Naive B cell (primary cell): Measurements from ENCODE around the gene TMX1. TPM values are rescaled to one million over a fixed set of nuclear protein-coding genes. Genes with fewer than 3 reads are reported as not detected.

Experiments used
- ATAC-seq, 2 donors: fragments of 150-1000 bp; cut with Tn5 transposase; 2 replicates each; pipeline ENCODE4 v1.10.0; 2021; ENCODE audit warnings: low read depth in 2 of 2, mild to moderate bottlenecking in 2 of 2, moderate library complexity in 2 of 2
- DNase-seq: peaks from one replicate; pipeline ENCODE4 v3.0.0; 2022
- H3K27ac Mint-ChIP-seq, 6 donors: one replicate each; pipeline ENCODE4 v1.8.0; 2020 to 2022; ENCODE audit warnings: mild to moderate bottlenecking in 6 of 6, mixed read lengths in 6 of 6, moderate library complexity in 5 of 6, inconsistent platforms in 2 of 6
- H3K27me3 Mint-ChIP-seq, 3 donors: one replicate each; pipeline ENCODE4 v1.8.0; 2021 to 2022; ENCODE audit warnings: mixed read lengths in 3 of 3, mild to moderate bottlenecking in 1 of 3
- H3K36me3 Mint-ChIP-seq, 2 donors: one replicate each; pipeline ENCODE4 v1.8.0; 2020 to 2022; ENCODE audit warnings: mixed read lengths in 2 of 2, inconsistent platforms in 1 of 2, mild to moderate bottlenecking in 1 of 2
- H3K4me1 Mint-ChIP-seq, 3 donors: one replicate each; pipeline ENCODE4 v1.8.0; 2020 to 2022; ENCODE audit warnings: mixed read lengths in 3 of 3, inconsistent platforms in 1 of 3, mild to moderate bottlenecking in 1 of 3, moderate library complexity in 1 of 3
- H3K4me3 Mint-ChIP-seq, 8 donors: one replicate each; pipeline ENCODE4 v1.8.0; 2020 to 2022; ENCODE audit warnings: mild to moderate bottlenecking in 8 of 8, mixed read lengths in 8 of 8, moderate library complexity in 8 of 8, inconsistent platforms in 2 of 8
- H3K9me3 Mint-ChIP-seq, 7 donors: one replicate each; pipeline ENCODE4 v1.8.0; 2020 to 2022; ENCODE audit warnings: mixed read lengths in 7 of 7, mild to moderate bottlenecking in 5 of 7, inconsistent platforms in 2 of 7, moderate library complexity in 1 of 7
- polyA plus RNA-seq, 6 donors: library from polyadenylated mRNA; unstranded; fragments of 300-500 nt; fragmentation: Illumina TruSeq; gene quantifications; one replicate each; pipeline ENCODE4 v1.2.3, GENCODE V29; 2021; ENCODE audit warnings: low read depth in 6 of 6

The TMX1 gene
- polyA plus RNA-seq, 6 donors from 2014 or later = 36.4 to 59.1 (median 42.1) TPM

GRCh38 chr14:51289169-51289568 lies 49.1 kb downstream of the TMX1 start:
- no peak overlapping the region for H3K4me3 Mint-ChIP-seq
- no peaks in the 10 kb centered on the region for H3K36me3 Mint-ChIP-seq
- H3K4me1 Mint-ChIP-seq = peaks cover 0 to 4% (median 0%) of the 10 kb centered on the region in 3 donors
- no peaks in the 10 kb centered on the region for H3K27me3 Mint-ChIP-seq
- H3K27ac Mint-ChIP-seq = no peak overlapping the region
- H3K9me3 Mint-ChIP-seq = no peaks in the 10 kb centered on the region
- ATAC-seq = no peak
- no peak for DNase-seq

DNA sequence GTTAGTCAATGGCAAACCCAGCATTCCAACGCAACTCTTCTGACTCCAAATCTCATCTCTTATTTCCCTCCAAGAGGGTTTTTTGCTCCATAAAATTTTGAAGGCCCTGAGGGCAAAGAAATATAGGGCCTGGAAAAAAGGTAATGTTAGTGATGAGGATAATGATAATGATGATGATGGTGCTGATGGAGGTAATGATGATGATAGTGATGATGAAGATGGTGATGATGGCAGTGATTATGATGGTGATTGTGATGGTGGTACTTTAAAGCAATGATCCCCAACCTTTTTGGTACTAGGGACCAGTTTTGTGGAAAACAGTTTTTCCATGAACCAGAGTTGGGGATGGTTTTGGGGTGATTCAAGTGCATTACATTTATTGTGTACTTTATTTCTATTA lies 50.1 kb downstream of the TMX1 start:
- no peak for ATAC-seq
- Mint-ChIP-seq H3K27ac (no peak overlapping the region), H3K9me3 (no peaks in the 10 kb centered on the region), H3K36me3 (no peaks in the 10 kb centered on the region), H3K4me1 (peaks cover 0 to 3% (median 0%) of the 10 kb centered on the region in 3 donors), H3K27me3 (no peaks in the 10 kb centered on the region), H3K4me3 (no peak overlapping the region)
- DNase-seq = no peak

DNA sequence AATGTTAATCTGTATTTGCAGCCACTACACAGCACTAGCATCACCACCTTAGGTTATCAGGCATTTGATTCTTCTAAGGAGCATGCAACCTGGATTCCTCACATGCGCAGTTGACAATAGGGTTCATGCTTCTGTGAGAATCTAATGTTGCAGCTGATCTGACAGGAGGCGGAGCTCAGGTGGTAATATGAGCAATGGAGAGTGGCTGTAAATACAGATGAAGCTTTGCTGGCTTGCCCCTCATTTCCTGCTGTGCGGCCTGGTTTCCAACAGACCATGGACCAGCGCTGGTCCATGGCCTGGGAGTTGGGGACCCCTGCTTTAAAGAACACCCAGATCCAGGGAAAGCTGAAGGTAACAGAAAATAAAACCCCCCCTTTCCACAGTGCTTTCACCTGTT lies 51.0 kb downstream of the TMX1 start:
- no peaks in the 10 kb centered on the region for H3K36me3 Mint-ChIP-seq
- no peak overlapping the region for H3K4me3 Mint-ChIP-seq
- ATAC-seq (no peak), DNase-seq (no peak)
- no peaks in the 10 kb centered on the region for H3K4me1 Mint-ChIP-seq
- no peak overlapping the region for H3K27ac Mint-ChIP-seq
- H3K27me3 Mint-ChIP-seq = peaks cover 0 to 4% (median 0%) of the 10 kb centered on the region in 3 donors
- no peaks in the 10 kb centered on the region for H3K9me3 Mint-ChIP-seq

DNA sequence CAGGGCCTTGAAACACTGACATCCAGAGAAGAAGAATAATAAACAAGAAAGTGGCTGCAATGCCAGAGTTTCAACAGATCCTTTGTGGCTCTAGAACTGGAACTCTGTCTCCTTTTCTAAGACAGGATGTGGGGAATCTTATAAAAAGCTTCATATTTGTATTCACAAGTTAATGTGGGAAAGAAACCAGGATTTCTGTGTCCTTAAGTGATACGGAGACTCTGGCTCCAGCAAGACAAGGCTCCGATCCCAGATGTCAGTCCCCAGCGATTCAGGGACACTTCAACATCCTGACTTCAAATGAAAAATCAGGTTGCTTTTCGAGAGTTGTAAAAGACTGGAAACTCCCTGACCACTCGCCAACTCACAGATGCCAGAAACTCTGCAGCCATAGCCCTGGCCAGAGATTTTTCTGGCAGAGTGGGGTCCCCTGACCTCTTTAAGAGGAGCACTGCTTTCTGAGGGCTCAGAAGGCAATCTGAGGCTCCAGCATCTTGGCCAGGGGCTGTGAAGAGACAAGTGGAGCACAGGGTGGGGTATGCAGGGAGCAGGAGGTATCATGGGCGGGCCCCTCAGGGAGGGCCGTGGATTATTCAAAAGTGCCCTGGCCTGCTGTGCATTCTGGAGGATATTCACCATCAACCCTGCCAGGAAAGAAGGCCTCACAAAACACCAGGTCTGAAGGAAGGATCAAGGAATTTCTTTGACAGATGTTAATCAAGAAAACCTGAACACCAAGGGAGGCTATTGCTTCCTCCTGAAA lies 53.3 kb downstream of the TMX1 start:
- peaks cover 0 to 4% (median under 1%) of the 10 kb centered on the region in 3 donors for H3K27me3 Mint-ChIP-seq
- no peak overlapping the region for H3K27ac Mint-ChIP-seq
- H3K9me3 Mint-ChIP-seq = no peaks in the 10 kb centered on the region
- no peaks in the 10 kb centered on the region for H3K36me3 Mint-ChIP-seq
- DNase-seq (no peak), ATAC-seq (no peak)
- no peaks in the 10 kb centered on the region for H3K4me1 Mint-ChIP-seq
- no peak overlapping the region for H3K4me3 Mint-ChIP-seq

DNA sequence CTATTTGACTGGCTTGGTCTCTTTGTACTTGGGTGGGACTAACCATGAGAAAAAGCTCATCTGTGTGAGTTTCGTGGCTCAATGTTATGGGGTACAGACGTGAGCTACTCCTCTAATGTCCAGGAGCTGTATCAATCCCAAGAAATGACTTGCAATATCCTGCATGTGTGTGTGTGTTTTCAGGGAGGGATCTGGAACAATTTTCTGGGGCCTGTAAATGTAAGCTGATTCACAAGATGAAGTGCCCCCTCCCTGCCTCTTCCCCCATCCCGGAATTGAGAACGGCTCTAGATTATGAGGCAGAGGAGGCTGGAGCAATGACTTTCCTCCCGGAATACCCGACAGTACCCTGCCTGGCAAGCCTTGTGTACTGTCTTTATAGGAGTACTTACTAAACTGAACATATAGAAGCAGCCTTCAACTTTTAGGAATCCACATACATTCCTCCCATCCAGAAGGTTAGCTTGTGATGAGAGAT lies 53.9 kb downstream of the TMX1 start:
- Mint-ChIP-seq H3K4me1 (no peaks in the 10 kb centered on the region), H3K4me3 (no peak overlapping the region), H3K9me3 (no peaks in the 10 kb centered on the region), H3K27me3 (peaks cover 0 to 4% (median 4%) of the 10 kb centered on the region in 3 donors), H3K36me3 (no peaks in the 10 kb centered on the region), H3K27ac (no peak overlapping the region)
- ATAC-seq (no peak), DNase-seq (no peak)

- no peak overlapping the region for H3K27ac Mint-ChIP-seq
- no peaks in the 10 kb centered on the region for H3K36me3 Mint-ChIP-seq
- peaks cover 0 to 4% (median 4%) of the 10 kb centered on the region in 3 donors for H3K27me3 Mint-ChIP-seq
- no peak for ATAC-seq
- H3K4me3 Mint-ChIP-seq = no peak overlapping the region
- DNase-seq = no peak
- no peaks in the 10 kb centered on the region for H3K9me3 Mint-ChIP-seq
- H3K4me1 Mint-ChIP-seq = no peaks in the 10 kb centered on the region
Measured at GRCh38 chr14:51294951-51295525, 55.0 kb downstream of the TMX1 start.

DNA sequence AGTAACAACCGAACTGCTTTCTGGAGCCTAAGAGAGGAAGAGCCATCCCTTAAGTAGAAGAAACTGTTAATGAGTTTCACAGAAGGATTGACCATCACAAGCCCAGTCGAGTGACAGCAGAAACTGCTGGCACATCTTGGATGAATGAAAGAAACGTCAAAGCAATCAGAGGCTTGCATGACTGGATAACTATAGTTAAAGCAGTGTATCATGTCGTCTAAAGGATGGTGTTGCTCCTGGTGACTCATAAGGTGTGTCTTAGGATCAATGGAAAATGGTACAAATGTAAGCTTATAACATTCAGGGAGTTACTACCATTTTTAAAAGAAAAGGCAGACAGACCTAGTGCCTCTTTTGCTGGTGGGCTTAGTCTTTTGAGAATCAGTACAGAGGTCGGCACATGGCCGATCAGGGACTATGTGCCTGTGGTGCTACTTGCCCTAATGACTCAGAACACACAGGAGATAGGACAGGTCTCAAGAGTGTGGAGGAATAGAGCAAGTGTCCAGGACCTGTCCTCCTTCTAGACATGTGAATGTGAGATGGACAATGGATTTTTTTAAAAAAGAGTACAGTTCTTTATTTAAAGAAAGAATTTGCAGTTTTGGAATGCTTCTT lies 55.7 kb downstream of the TMX1 start:
- Mint-ChIP-seq H3K36me3 (no peaks in the 10 kb centered on the region), H3K4me3 (no peak overlapping the region), H3K27ac (peak overlapping the region in 1 of 6 donors; percentile 5), H3K27me3 (peaks cover 0 to 4% (median 4%) of the 10 kb centered on the region in 3 donors), H3K9me3 (no peaks in the 10 kb centered on the region), H3K4me1 (no peaks in the 10 kb centered on the region)
- ATAC-seq (no peak), DNase-seq (no peak)

DNA sequence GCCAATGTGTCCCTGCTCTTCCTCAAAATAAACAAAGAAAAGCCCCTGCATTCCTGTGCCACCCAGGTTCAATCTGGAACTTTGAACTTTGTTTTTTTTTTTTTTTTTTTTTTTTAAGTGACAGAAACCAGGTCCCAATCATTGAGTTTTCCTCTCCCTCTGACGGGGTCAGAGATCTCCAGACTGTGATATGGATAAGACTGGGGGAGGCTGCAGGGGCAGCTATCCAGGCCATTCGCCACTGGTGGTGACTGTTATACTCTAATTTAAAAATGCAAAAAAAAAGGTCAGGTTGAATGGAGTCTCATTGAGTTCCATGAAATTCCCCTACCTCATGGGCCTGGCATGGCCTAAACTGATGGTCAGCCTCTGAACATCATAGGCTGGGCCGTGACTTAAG lies 57.0 kb downstream of the TMX1 start:
- no peaks in the 10 kb centered on the region for H3K36me3 Mint-ChIP-seq
- H3K27me3 Mint-ChIP-seq = peaks cover 0 to 4% (median 4%) of the 10 kb centered on the region in 3 donors
- H3K9me3 Mint-ChIP-seq = no peaks in the 10 kb centered on the region
- no peaks in the 10 kb centered on the region for H3K4me1 Mint-ChIP-seq
- no peak overlapping the region for H3K4me3 Mint-ChIP-seq
- no peak for ATAC-seq
- no peak for DNase-seq
- no peak overlapping the region for H3K27ac Mint-ChIP-seq

DNA sequence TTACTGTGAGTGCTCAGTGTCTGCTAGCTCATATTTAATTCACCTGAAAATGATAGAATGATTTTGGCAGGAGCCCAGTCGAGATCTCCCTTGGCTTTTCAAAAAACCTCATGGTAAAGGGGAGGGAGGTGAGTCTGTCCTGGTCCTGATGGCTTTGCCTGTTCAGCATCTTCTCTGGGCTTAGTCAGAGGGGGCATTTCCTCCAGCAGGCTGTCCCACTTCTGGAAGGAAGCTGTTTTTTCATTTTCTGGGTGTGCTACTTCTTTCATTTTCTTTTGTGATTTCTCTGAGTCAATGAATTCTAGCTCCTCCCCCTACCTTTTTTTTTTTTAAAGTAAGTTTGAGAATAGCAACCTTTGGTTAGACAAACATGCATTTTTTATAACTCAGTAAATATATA lies 58.8 kb downstream of the TMX1 start:
- no peaks in the 10 kb centered on the region for H3K4me1 Mint-ChIP-seq
- H3K27ac Mint-ChIP-seq = peak overlapping the region in 1 of 6 donors; percentile 29
- peaks cover 0 to 4% (median 4%) of the 10 kb centered on the region in 3 donors for H3K27me3 Mint-ChIP-seq
- ATAC-seq (no peak), DNase-seq (no peak)
- H3K9me3 Mint-ChIP-seq = no peaks in the 10 kb centered on the region
- no peak overlapping the region for H3K4me3 Mint-ChIP-seq
- H3K36me3 Mint-ChIP-seq = no peaks in the 10 kb centered on the region

- DNase-seq = no peak
- Mint-ChIP-seq H3K27ac (peak overlapping the region in 1 of 6 donors; percentile 53), H3K27me3 (peaks cover 0 to 4% (median 0%) of the 10 kb centered on the region in 3 donors), H3K4me3 (no peak overlapping the region), H3K9me3 (peaks cover 0 to 1% (median 0%) of the 10 kb centered on the region in 7 donors), H3K36me3 (no peaks in the 10 kb centered on the region), H3K4me1 (no peaks in the 10 kb centered on the region)
- ATAC-seq = no peak
Measured at GRCh38 chr14:51302295-51303030, 62.4 kb downstream of the TMX1 start.

DNA sequence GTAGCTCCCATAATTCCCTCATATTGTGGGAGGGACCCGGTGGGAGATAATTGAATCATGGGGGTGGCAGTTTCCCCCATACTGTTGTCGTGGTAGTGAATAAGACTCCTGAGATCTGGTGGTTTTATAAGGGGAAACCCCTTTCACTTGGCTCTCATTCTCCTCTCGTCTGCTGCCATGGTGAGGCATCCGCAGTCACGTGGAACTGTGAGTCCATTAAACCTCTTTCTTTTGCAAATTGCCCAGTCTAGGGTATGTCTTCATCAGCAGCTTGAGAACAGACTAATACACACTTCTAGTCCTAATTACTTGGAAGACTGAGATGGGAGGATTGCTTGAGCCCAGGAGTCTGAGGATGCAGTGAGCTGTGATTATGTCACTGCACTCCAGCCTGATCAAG lies 64.4 kb downstream of the TMX1 start:
- no peaks in the 10 kb centered on the region for H3K27me3 Mint-ChIP-seq
- peaks cover 0 to 1% (median 0%) of the 10 kb centered on the region in 7 donors for H3K9me3 Mint-ChIP-seq
- DNase-seq (no peak), ATAC-seq (no peak)
- H3K27ac Mint-ChIP-seq = no peak overlapping the region
- no peak overlapping the region for H3K4me3 Mint-ChIP-seq
- no peaks in the 10 kb centered on the region for H3K36me3 Mint-ChIP-seq
- no peaks in the 10 kb centered on the region for H3K4me1 Mint-ChIP-seq

DNA sequence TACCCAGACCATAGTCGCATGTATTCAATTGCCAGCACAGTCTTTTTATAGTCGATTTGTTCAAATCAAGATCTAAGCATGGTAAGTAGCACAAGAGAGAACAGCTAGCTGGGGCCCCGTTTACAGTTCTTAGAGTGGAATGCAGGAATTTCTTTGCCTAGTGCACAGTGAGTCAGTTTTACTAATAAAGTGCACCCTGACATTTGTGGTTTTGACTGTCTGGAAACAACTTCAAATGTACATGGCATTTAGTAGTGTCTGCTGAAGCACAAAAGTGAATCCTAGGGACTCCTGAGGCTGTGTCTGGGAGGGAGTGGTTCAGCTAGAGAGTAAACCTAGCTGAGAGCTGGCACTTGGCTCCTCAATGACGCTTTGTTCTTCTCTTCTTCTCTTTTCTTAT lies 64.9 kb downstream of the TMX1 start:
- ATAC-seq = no peak
- Mint-ChIP-seq H3K9me3 (peaks cover 0 to 1% (median 0%) of the 10 kb centered on the region in 7 donors), H3K4me3 (no peak overlapping the region)

DNA sequence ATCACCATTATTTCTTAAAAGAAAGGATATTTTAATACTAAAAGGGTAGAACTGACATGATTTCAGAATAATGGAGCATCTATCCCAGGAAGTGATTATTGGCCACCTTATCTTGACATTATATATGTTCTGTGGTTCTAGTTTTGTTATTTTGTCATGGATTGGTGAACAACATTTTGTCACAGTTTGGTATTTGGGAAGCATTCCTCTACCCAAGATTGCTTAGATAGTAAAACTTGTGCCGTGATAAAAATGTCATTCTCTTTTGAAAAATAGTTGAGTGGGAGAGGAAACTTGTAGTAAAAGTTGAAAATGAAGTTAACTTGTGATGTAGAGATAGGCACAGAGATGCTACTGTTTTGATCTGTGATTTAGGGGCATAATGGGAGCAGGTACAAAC lies 65.7 kb downstream of the TMX1 start:
- Mint-ChIP-seq H3K4me1 (no peaks in the 10 kb centered on the region), H3K4me3 (no peak overlapping the region), H3K9me3 (peaks cover 0 to 1% (median 0%) of the 10 kb centered on the region in 7 donors), H3K36me3 (no peaks in the 10 kb centered on the region), H3K27me3 (peaks cover 0 to 7% (median 0%) of the 10 kb centered on the region in 3 donors), H3K27ac (no peak overlapping the region)
- DNase-seq = no peak
- no peak for ATAC-seq

More for the DNA sequence above, 64.9 kb downstream of the TMX1 start:
- peaks cover 0 to under 1% (median 0%) of the 10 kb centered on the region in 3 donors for H3K27me3 Mint-ChIP-seq
- H3K27ac Mint-ChIP-seq = peak overlapping the region in 1 of 6 donors; percentile 44
- no peaks in the 10 kb centered on the region for H3K4me1 Mint-ChIP-seq
- H3K36me3 Mint-ChIP-seq = no peaks in the 10 kb centered on the region
- no peak for DNase-seq
